ENCODE data around the gene CKAP2L.

The CKAP2L gene

GRCh38 chr2:112705575-112705974 lies 58.8 kb downstream of the CKAP2L start:
- DNase-seq: peak; percentile 53

GRCh38 chr2:112703684-112704083 lies 60.7 kb downstream of the CKAP2L start:
- no peak for DNase-seq

- peak; percentile 68 for DNase-seq
Observed at GRCh38 chr2:112701052-112701451, 63.4 kb downstream of the CKAP2L start.

GRCh38 chr2:112699984-112700667 lies 64.3 kb downstream of the CKAP2L start:
- peak; percentile 89 for DNase-seq

- DNase-seq: peak; percentile 32
Observed at GRCh38 chr2:112698834-112699515, 65.4 kb downstream of the CKAP2L start.

- DNase-seq: no peak
Observed at GRCh38 chr2:112694182-112694581, 70.2 kb downstream of the CKAP2L start.

- no peak for DNase-seq
Observed at GRCh38 chr2:112693596-112693995, 70.8 kb downstream of the CKAP2L start.

- no peak for DNase-seq
Observed at GRCh38 chr2:112692918-112693317, 71.5 kb downstream of the CKAP2L start.

GRCh38 chr2:112692495-112692911 lies 71.9 kb downstream of the CKAP2L start:
- peak; percentile 87 for DNase-seq

GRCh38 chr2:112691881-112692281 lies 72.5 kb downstream of the CKAP2L start:
- DNase-seq: no peak

- peak; percentile 86 for DNase-seq
Observed at GRCh38 chr2:112690853-112691401, 73.5 kb downstream of the CKAP2L start.

GRCh38 chr2:112688086-112688880 lies 76.1 kb downstream of the CKAP2L start:
- no peak for DNase-seq

- no peak for DNase-seq
Observed at GRCh38 chr2:112687522-112687921, 76.9 kb downstream of the CKAP2L start.

Data from OCI-M1 (cell line).